ENCODE data around the gene PCDHGB7. TPM values are rescaled to one million over a fixed set of nuclear protein-coding genes. Genes with fewer than 3 reads are reported as not detected.

PCDHGB7 gene
- total and polyA plus RNA-seq, 4 donors: 0.74 to 3.1 (median 1.2) TPM

GRCh38 chr5:141373673-141374317, 43.7 kb upstream of the PCDHGB7 start, which contains the start of gene PCDHGA6:
Gene PCDHGA6, plus strand, starts transcription at chr5:141373891. Its CDS starts 193 bp downstream, at chr5:141374084.
- Histone ChIP-seq H3K9me3 (ENCODE audit: control insufficient read depth in 4 of 4, low read length in 3 of 4) (peaks cover 37 to 83% (median 56%) of the 10 kb centered on the region in 4 donors), H3K27me3 (ENCODE audit: control insufficient read depth in 4 of 4, insufficient read depth in 4 of 4, low read length in 3 of 4) (peaks cover 0 to 5% (median 0%) of the 10 kb centered on the region in 4 donors), H3K9ac (ENCODE audit: low read depth in 1 of 2, low read length in 2 of 2) (no peak within 1 kb of the TSS), H3K4me1 (ENCODE audit: control insufficient read depth in 4 of 4, insufficient read depth in 4 of 4, low read length in 3 of 4) (no peaks in the 10 kb centered on the region), H3K4me3 (ENCODE audit: low read depth in 1 of 3, low read length in 3 of 3) (peak within 1 kb of the TSS in 2 of 3 donors; percentile 23 to 46), H3K27ac (ENCODE audit: low read depth in 1 of 2, low read length in 2 of 2) (no peak within 1 kb of the TSS), H3K36me3 (ENCODE audit: control insufficient read depth in 4 of 4, insufficient read depth in 3 of 4, low read depth in 1 of 4, low read length in 3 of 4) (no peaks in the 10 kb centered on the region)
- DNase-seq (ENCODE audit: low spot score): no peak
- no peak for TF ChIP-seq SP1 (IDR thresholded peaks at IDR 0.05)
- no peak for TF ChIP-seq RXRA (IDR thresholded peaks at IDR 0.05)
- TF ChIP-seq CTCF (IDR thresholded peaks at IDR 0.05; ENCODE audit: low read depth, low read length, missing input control): peak; percentile 13
- TF ChIP-seq RAD21 (IDR thresholded peaks at IDR 0.05): peak; percentile 9 to 22
- no peak for TF ChIP-seq REST (IDR thresholded peaks at IDR 0.05)
- WGBS: 20% methylated on average over 27 of the region's 27 CpGs

- no peaks in the 10 kb centered on the region for H3K4me1 ChIP-seq (ENCODE audit: control insufficient read depth in 4 of 4, insufficient read depth in 4 of 4, low read length in 3 of 4)
- peaks cover 0 to 5% (median 0%) of the 10 kb centered on the region in 4 donors for H3K27me3 ChIP-seq (ENCODE audit: control insufficient read depth in 4 of 4, insufficient read depth in 4 of 4, low read length in 3 of 4)
- no peak overlapping the region for H3K9ac ChIP-seq (ENCODE audit: low read depth in 1 of 2, low read length in 2 of 2)
- WGBS: 46% methylated on average over 14 of the region's 14 CpGs
- H3K4me3 ChIP-seq (ENCODE audit: low read depth in 1 of 3, low read length in 3 of 3): peak overlapping the region in 1 of 3 donors; percentile 41
- H3K36me3 ChIP-seq (ENCODE audit: control insufficient read depth in 4 of 4, insufficient read depth in 3 of 4, low read depth in 1 of 4, low read length in 3 of 4): no peaks in the 10 kb centered on the region
- no peak for DNase-seq (ENCODE audit: low spot score)
- peaks cover 37 to 78% (median 56%) of the 10 kb centered on the region in 4 donors for H3K9me3 ChIP-seq (ENCODE audit: control insufficient read depth in 4 of 4, low read length in 3 of 4)
- TF ChIP-seq JUND (IDR thresholded peaks at IDR 0.05) (no peak), GABPA (IDR thresholded peaks at IDR 0.05 in 1 of 2, conservative IDR thresholded peaks at IDR 0.05 in 1 of 2) (no peak), HNF4A (conservative IDR thresholded peaks at IDR 0.05) (no peak), SP1 (IDR thresholded peaks at IDR 0.05) (no peak), YY1 (IDR thresholded peaks at IDR 0.05) (no peak), EGR1 (IDR thresholded peaks at IDR 0.05; ENCODE audit: low read depth in 2 of 2) (no peak), FOXA1 (IDR thresholded peaks at IDR 0.05) (no peak), RXRA (IDR thresholded peaks at IDR 0.05) (no peak), MAX (IDR thresholded peaks at IDR 0.05) (no peak), TAF1 (conservative IDR thresholded peaks at IDR 0.05) (no peak), REST (IDR thresholded peaks at IDR 0.05) (no peak), RAD21 (IDR thresholded peaks at IDR 0.05) (no peak), CTCF (IDR thresholded peaks at IDR 0.05; ENCODE audit: low read depth, low read length, missing input control) (no peak), ATF3 (IDR thresholded peaks at IDR 0.05) (no peak), HNF4G (IDR thresholded peaks at IDR 0.05) (no peak), ZBTB33 (IDR thresholded peaks at IDR 0.05) (no peak)
- no peak overlapping the region for H3K27ac ChIP-seq (ENCODE audit: low read depth in 1 of 2, low read length in 2 of 2)
These were observed 42.9 kb upstream of the PCDHGB7 start for GRCh38 chr5:141374627-141375026.

Data from liver (tissue), 9 donors.